ENCODE results near the gene ABCF3. TPM values are rescaled to one million over a fixed set of nuclear protein-coding genes. Genes with fewer than 3 reads are reported as not detected.

The ABCF3 gene
- total and polyA plus RNA-seq, 2 donors from 2014 or later, result 49.1 to 69.0 TPM

- DNase-seq (no peak), FAIRE-seq (no peak)
- Histone ChIP-seq H3K9me3 (ENCODE audit: control insufficient read depth in 2 of 3, insufficient read depth in 1 of 3, low read length in 3 of 3) (no peaks in the 10 kb centered on the region), H3K36me3 (ENCODE audit: control insufficient read depth in 2 of 3, insufficient read depth in 3 of 3, low read length in 3 of 3) (peaks cover 8 to 63% (median 54%) of the 10 kb centered on the region in 3 donors), H3K4me3 (ENCODE audit: low read length in 3 of 3) (no peak overlapping the region), H3K27ac (ENCODE audit: low read depth in 2 of 2, low read length in 2 of 2) (no peak overlapping the region), H3K27me3 (ENCODE audit: control insufficient read depth, insufficient read depth, low read length) (no peaks in the 10 kb centered on the region), H3K4me1 (ENCODE audit: control insufficient read depth in 2 of 3, insufficient read depth in 2 of 3, low read depth in 1 of 3, low read length in 3 of 3) (peaks cover 0 to 13% (median 3%) of the 10 kb centered on the region in 3 donors), H3K9ac (ENCODE audit: low read length in 3 of 3) (no peak overlapping the region)
- TF ChIP-seq, protein P1, sequence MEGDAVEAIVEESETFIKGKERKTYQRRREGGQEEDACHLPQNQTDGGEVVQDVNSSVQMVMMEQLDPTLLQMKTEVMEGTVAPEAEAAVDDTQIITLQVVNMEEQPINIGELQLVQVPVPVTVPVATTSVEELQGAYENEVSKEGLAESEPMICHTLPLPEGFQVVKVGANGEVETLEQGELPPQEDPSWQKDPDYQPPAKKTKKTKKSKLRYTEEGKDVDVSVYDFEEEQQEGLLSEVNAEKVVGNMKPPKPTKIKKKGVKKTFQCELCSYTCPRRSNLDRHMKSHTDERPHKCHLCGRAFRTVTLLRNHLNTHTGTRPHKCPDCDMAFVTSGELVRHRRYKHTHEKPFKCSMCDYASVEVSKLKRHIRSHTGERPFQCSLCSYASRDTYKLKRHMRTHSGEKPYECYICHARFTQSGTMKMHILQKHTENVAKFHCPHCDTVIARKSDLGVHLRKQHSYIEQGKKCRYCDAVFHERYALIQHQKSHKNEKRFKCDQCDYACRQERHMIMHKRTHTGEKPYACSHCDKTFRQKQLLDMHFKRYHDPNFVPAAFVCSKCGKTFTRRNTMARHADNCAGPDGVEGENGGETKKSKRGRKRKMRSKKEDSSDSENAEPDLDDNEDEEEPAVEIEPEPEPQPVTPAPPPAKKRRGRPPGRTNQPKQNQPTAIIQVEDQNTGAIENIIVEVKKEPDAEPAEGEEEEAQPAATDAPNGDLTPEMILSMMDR (IDR thresholded peaks at IDR 0.05; ENCODE audit: borderline replicate concordance, extremely low read depth, insufficient read depth), result no peak
- intact Hi-C loops (cut with DNase I), result no loop called here
These were observed 3.4 kb downstream of the ABCF3 start for GRCh38 chr3:184189421-184189820.

DNA sequence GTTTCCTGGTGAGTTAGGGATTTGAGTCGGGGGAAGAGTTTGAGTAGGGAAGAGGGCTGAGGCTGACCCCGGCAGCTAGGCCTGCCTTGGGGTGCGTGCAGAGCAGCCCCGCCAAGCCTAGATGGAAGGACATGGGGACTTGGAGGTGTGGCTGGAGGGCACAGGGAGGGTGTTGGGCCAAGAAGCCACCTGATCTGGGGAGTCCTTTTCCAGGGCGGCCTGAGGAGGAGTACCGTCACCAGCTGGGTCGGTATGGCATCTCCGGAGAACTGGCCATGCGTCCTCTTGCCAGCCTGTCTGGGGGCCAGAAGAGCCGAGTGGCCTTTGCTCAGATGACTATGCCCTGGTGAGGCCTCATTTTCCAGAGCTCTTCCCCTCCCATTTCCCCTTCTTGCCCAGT lies 6.9 kb downstream of the ABCF3 start:
- Histone ChIP-seq H3K27me3 (ENCODE audit: control insufficient read depth, insufficient read depth, low read length) (no peaks in the 10 kb centered on the region), H3K36me3 (ENCODE audit: control insufficient read depth in 2 of 3, insufficient read depth in 3 of 3, low read length in 3 of 3) (peaks cover 8 to 61% (median 59%) of the 10 kb centered on the region in 3 donors), H3K27ac (ENCODE audit: low read depth in 2 of 2, low read length in 2 of 2) (no peak overlapping the region), H3K4me3 (ENCODE audit: low read length in 3 of 3) (no peak overlapping the region), H3K9me3 (ENCODE audit: control insufficient read depth in 2 of 3, insufficient read depth in 1 of 3, low read length in 3 of 3) (no peaks in the 10 kb centered on the region), H3K4me1 (ENCODE audit: control insufficient read depth in 2 of 3, insufficient read depth in 2 of 3, low read depth in 1 of 3, low read length in 3 of 3) (no peaks in the 10 kb centered on the region), H3K9ac (ENCODE audit: low read length in 3 of 3) (no peak overlapping the region)
- TF ChIP-seq, protein P1 (IDR thresholded peaks at IDR 0.05; ENCODE audit: borderline replicate concordance, extremely low read depth, insufficient read depth), result no peak
- no peak for FAIRE-seq
- intact Hi-C loops (cut with DNase I), result no loop called here
- no peak for DNase-seq

DNA sequence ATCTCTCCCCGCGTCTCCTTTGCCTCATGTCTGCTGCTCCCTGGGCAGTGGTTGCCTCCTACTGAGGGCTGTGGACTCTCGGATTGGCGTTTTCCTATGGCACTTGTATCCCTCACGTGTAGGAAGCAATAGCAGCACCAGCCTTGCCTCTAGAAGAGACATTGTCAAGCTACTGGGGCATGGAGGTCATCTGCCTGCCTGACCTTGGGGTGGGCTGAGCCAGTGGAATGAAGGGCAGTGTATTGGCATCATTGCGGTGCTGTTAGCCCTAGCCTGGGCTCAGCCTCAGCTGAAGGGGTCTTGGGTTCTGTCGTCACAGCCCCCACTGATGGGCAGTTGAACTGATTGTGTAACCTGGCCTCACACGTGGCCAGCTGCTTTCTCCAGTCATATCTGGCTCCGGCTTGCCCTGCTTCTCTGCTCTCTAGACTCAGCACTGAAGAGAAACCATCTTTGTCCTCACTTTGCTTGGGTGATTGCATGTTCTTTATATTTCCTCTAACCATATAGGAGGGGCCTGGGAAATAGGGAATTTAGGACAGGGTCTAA lies 8.1 kb downstream of the ABCF3 start:
- H3K27me3 ChIP-seq (ENCODE audit: control insufficient read depth, insufficient read depth, low read length), result no peaks in the 10 kb centered on the region
- TF ChIP-seq, protein P1 (IDR thresholded peaks at IDR 0.05; ENCODE audit: borderline replicate concordance, extremely low read depth, insufficient read depth), result no peak
- no peak overlapping the region for H3K9ac ChIP-seq (ENCODE audit: low read length in 3 of 3)
- intact Hi-C loops (cut with DNase I), result no loop called here
- no peak overlapping the region for H3K27ac ChIP-seq (ENCODE audit: low read depth in 2 of 2, low read length in 2 of 2)
- DNase-seq (no peak), FAIRE-seq (no peak)
- H3K4me1 ChIP-seq (ENCODE audit: control insufficient read depth in 2 of 3, insufficient read depth in 2 of 3, low read depth in 1 of 3, low read length in 3 of 3), result no peaks in the 10 kb centered on the region
- H3K9me3 ChIP-seq (ENCODE audit: control insufficient read depth in 2 of 3, insufficient read depth in 1 of 3, low read length in 3 of 3), result no peaks in the 10 kb centered on the region
- H3K4me3 ChIP-seq (ENCODE audit: low read length in 3 of 3), result no peak overlapping the region
- peaks cover 5 to 51% (median 49%) of the 10 kb centered on the region in 3 donors for H3K36me3 ChIP-seq (ENCODE audit: control insufficient read depth in 2 of 3, insufficient read depth in 3 of 3, low read length in 3 of 3)

DNA sequence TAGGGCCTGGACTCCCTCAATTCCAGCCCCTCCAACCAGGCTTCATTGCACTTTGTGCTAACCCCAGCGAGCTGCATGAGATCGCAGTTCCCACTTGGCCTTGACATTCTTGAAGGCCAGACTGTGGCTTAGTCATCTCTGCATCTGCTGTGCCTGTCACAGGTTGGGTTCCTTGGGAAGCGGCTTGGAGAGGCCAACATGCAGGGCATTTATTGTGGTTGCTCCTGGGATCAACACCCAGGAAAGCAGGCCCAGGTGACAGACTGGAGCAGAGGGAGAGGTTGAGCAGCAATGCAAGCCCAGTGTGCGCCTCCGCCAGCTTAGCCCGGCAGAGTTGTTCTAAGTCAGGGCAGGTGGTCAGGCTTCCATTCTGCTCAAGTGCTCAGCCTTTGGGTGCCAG lies 10.5 kb downstream of the ABCF3 start:
- Histone ChIP-seq H3K27me3 (ENCODE audit: control insufficient read depth, insufficient read depth, low read length) (no peaks in the 10 kb centered on the region), H3K9me3 (ENCODE audit: control insufficient read depth in 2 of 3, insufficient read depth in 1 of 3, low read length in 3 of 3) (no peaks in the 10 kb centered on the region), H3K36me3 (ENCODE audit: control insufficient read depth in 2 of 3, insufficient read depth in 3 of 3, low read length in 3 of 3) (peaks cover 2 to 27% (median 26%) of the 10 kb centered on the region in 3 donors), H3K4me3 (ENCODE audit: low read length in 3 of 3) (no peak overlapping the region), H3K9ac (ENCODE audit: low read length in 3 of 3) (no peak overlapping the region), H3K27ac (ENCODE audit: low read depth in 2 of 2, low read length in 2 of 2) (no peak overlapping the region), H3K4me1 (ENCODE audit: control insufficient read depth in 2 of 3, insufficient read depth in 2 of 3, low read depth in 1 of 3, low read length in 3 of 3) (no peaks in the 10 kb centered on the region)
- intact Hi-C loops (cut with DNase I), result no loop called here
- FAIRE-seq (no peak), DNase-seq (no peak)
- TF ChIP-seq, protein P1 (IDR thresholded peaks at IDR 0.05; ENCODE audit: borderline replicate concordance, extremely low read depth, insufficient read depth), result no peak
